ENCODE measurements around the gene TRIM9. TPM values are rescaled to one million over a fixed set of nuclear protein-coding genes. Genes with fewer than 3 reads are reported as not detected.

Gene TRIM9
- total and polyA plus RNA-seq, 2 experiments from 2014 or later = 4.4 to 6.2 TPM

GRCh38 chr14:51035611-51036192, 59.2 kb downstream of the TRIM9 start (continued):
- no peak for TF ChIP-seq ZNF462 (CRISPR knock-in tag; IDR thresholded peaks at IDR 0.05)

GRCh38 chr14:51028851-51029754, 65.8 kb downstream of the TRIM9 start:
- Histone ChIP-seq H3K4me1 (ENCODE audit: insufficient read depth) (0 out of 2 replicates have a peak, but pooled peaks cover 6% of the 10 kb centered on the region), H2AFZ (no peak overlapping the region), H4K20me1 (replicated peaks; ENCODE audit: insufficient read depth) (no peaks in the 10 kb centered on the region), H3K27me3 (ENCODE audit: insufficient read depth) (no peaks in the 10 kb centered on the region), H3K36me3 (ENCODE audit: insufficient read depth) (no peaks in the 10 kb centered on the region), H3K4me3 (no peak overlapping the region), H3K9me2 (ENCODE audit: insufficient read depth) (no peaks in the 10 kb centered on the region), H3K27ac (ENCODE audit: low read depth) (no peak overlapping the region), H3F3A (replicated peaks; ENCODE audit: low read depth) (no peaks in the 10 kb centered on the region), H3K79me2 (replicated peaks; ENCODE audit: insufficient read depth) (no peaks in the 10 kb centered on the region), H3K4me2 (no peak overlapping the region)
- no peaks in the 10 kb centered on the region for H3K9me3 Mint-ChIP-seq
- H3K27ac Mint-ChIP-seq = no peak overlapping the region
- peaks cover 2% of the 10 kb centered on the region for H3K27me3 Mint-ChIP-seq (ENCODE audit: insufficient read depth, low read depth, poor library complexity)
- no peaks in the 10 kb centered on the region for H3K36me3 Mint-ChIP-seq (ENCODE audit: low read depth)
- DNase-seq (ENCODE audit: low spot score) (no peak), ATAC-seq (no peak)
- no peak overlapping the region for H3K4me3 Mint-ChIP-seq
- H3K4me1 Mint-ChIP-seq = peaks cover 7% of the 10 kb centered on the region; the same call in 2 of the 3 replicates
- TF ChIP-seq CTCF (conservative IDR thresholded peaks at IDR 0.05; ENCODE audit: low read depth in 2 of 2) (no peak), STAT1 (IDR thresholded peaks at IDR 0.05; ENCODE audit: unreplicated experiment) (no peak), EZH2 (IDR thresholded peaks at IDR 0.05; ENCODE audit: low read depth, unreplicated experiment) (no peak), ZNF114 (CRISPR knock-in tag; IDR thresholded peaks at IDR 0.05) (no peak), EZH2phosphoT487 (IDR thresholded peaks at IDR 0.05; ENCODE audit: unreplicated experiment) (no peak), REST (IDR thresholded peaks at IDR 0.05; ENCODE audit: unreplicated experiment) (no peak), CREB1 (CRISPR knock-in tag; IDR thresholded peaks at IDR 0.05; ENCODE audit: low read depth) (no peak), POLR2AphosphoS5 (IDR thresholded peaks at IDR 0.05; ENCODE audit: low read depth) (no peak)
